GM18951 (cell line): ENCODE measurements around the gene PSPH.

Experiments
- POLR2A ChIP-seq: IDR thresholded peaks from 4 replicates; pipeline ENCODE4 v1.6.1; 2011; ENCODE audit warnings: mild to moderate bottlenecking; ENCODE audit not compliant: insufficient read length, insufficient read depth; ENCODE audit errors: extremely low read depth
- in situ Hi-C: fragments of 300-500 bp; cut with MboI; formaldehyde crosslinking; loops from one replicate; pipeline ENCODE4 v1.12.0; 2022; ENCODE audit warnings: low sequenced_read_pairs, mixed read lengths, inconsistent platforms; ENCODE audit not compliant: unreplicated experiment

Gene PSPH

DNA sequence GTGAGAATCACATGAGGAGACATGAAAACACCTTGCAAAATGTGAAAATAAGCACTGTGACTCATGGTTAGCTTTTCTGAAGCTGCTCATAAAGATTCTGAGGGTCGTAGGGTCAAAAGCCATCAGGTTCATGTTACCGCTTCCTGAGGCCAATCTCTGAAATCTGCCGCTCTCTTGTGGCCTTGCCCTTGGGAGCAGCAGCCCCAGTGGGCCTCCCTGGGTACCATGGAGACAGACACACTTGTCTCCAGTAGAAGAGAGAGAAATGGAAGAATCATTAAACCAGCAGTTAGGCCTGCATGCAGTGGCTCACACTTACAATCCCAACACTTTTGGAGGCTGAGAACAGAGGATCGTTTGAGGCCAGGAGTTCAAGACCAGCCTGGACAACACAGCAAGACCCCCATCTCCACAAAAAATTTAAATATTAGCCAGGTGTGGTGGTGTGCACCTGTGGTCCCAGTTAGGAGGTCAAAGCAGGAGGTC, 44.0 kb downstream of the PSPH start:
- no peak for TF ChIP-seq POLR2A
- in situ Hi-C loops: no loop called here

DNA sequence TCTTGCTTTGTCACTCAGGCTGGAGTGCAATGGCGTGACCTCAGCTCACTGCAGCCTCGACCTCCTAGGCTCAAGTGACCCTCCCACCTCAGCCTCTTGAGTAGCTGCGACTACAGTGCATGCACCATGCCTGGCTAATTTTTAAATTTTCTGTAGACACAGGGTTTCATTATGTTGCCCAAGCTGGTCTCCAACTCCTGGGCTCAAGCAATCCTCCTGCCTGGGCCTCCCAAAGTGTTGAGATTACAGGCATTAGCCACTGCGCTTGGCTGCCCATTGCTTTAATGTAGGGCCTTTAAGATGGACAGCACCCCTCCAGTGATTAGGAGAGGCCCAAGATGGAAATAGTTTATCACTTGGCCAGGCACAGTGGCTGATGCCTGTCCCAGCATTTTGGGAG, 47.5 kb downstream of the PSPH start:
- TF ChIP-seq POLR2A: no peak
- in situ Hi-C loops: no loop called here

DNA sequence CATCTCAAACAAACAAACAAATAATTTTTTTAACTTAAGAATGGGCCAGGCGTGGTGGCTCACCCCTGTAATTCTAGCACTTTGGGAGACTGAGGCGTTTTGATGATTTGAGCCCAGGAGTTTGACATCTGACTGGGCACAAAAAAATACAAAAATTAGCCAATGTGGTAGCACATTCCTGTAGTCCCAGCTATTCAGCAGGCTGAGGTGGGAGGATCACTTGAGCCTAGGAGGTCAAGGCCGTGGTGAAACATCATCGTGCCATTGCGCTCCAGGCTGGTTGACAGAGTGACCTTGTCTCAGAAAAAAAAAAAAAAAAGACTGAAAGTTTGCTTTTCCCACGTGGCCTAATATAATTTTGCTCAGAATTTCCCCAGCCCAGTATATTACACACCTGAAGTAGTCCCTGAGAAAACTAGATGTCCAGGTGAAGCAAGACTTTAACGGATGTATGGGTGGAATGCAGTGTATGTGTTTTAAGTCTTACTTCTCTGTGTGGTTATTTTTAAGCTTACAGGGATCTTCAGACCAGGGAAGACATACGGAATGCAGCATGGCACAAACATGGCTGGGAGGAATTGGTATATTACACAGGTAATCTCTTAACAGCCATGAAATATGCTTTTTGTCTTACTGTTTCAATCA, 54.3 kb downstream of the PSPH start:
- in situ Hi-C loops: no loop called here
- TF ChIP-seq POLR2A: no peak

DNA sequence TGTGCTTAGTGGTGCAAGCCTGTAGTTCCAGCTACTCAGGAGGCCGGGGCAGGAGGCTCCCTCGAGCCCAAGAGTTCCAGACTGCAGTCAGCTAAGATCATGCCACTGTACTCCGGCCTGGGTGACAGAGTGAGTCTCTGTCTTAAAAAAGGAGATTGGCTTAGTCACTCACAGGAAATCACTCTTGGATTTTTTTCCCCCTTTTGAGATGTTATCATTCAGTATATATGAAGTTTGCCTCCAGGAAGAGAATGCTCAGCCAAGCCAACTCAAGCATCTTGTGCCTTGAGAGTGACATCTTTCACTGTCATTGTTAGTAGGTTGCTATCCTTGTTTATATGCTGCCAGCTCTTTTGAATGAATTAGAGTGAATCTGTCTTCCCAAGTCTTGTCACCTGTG, 58.9 kb downstream of the PSPH start:
- in situ Hi-C loops: no loop called here
- no peak for TF ChIP-seq POLR2A

GRCh38 chr7:55983537-55983936, 67.7 kb downstream of the PSPH start:
- in situ Hi-C loops: no loop called here
- no peak for TF ChIP-seq POLR2A

DNA sequence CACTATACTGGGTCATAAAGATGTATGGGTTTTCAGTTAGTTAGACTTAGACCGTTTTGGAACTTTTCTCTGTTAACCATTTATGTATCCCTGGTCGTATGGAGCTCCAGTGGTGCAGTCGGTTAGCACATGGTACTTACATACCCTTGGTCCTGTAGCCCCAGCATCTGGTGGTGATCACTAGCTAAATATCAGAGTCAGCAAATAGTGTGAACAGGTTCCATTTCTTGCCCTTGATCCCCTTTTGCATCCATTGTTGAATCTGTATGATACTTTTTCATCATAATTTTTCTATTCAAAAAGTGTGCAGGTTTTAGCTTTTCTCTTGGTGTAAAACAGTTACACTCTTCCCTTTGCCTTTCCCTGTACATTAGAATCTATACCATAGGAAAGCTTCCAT, 71.0 kb downstream of the PSPH start:
- TF ChIP-seq POLR2A: no peak
- in situ Hi-C loops: no loop called here

- in situ Hi-C loops: no loop called here
- TF ChIP-seq POLR2A: no peak
Measured at GRCh38 chr7:55977831-55978230, 73.4 kb downstream of the PSPH start.

- in situ Hi-C loops: no loop called here
- TF ChIP-seq POLR2A: no peak
Measured at GRCh38 chr7:55975988-55976633, 75.1 kb downstream of the PSPH start.

DNA sequence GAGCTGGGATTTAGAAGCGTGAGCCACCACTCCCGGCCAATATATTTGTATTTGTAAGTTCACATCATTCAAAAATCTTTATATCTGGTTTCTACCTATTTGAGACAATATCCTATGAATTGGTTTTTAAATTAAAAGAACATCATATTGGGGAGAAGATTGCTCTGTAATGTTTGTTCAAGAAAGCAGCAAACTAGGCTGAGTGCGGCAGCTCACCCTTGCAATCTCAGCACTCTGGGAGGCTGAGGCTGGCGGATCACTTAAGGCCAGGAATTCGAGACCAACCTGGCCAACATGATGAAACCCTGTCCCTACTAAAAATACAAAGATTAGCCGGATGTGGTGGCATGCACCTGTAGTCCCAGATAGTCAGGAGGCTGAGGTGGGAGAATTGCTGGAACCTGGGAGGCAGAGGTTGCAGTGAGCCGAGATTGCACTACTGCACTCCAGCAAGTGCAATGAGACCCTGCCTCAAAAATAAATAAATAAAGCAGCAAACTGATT, 77.4 kb downstream of the PSPH start:
- in situ Hi-C loops: loop anchor here (25.0 kb wide), 2 partner anchors 336 to 686 kb away; no protein-coding TSS in a partner anchor
- no peak for TF ChIP-seq POLR2A

DNA sequence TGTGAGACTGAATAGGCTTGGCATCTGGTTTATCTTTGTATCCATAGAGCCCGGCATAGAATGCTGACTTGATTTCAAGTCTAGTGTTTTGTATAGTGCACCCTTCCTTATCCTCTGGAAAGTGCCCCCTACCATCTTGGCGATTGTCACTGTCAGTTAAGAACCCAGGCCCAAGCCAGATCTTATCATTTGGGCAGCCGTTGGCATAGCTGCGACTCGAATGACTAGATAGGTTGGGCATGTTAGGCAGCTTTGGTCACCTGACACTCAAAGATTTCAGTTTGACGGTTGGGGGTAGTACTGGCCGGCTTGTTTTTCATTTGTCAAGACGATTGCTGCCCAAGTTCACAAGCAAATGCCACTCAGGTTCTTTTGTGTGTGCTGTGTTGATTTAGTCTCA, 80.3 kb downstream of the PSPH start:
- in situ Hi-C loops: loop anchor here (25.0 kb wide), 2 partner anchors 334 to 684 kb away; no protein-coding TSS in a partner anchor
- TF ChIP-seq POLR2A: no peak

DNA sequence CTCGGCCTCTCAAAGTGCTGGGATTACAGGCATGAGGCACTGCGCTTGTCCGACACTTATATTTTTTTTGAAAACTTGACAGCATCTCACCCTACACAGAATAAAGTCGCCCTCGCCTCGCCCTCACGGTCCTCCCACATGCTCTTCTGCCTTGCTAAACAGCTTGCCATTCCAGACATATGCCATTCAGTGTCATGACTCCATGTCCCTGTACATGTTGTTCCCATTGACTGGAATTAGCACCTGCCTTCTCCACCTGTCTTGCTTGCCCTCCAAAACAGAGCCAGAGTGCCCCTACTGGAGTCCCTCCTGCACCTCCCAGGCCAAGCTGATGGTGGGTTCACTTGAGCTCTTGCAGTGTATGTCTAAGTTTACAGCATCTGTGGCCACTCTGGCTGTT, 80.7 kb downstream of the PSPH start:
- in situ Hi-C loops: loop anchor here (25.0 kb wide), 2 partner anchors 333 to 683 kb away; no protein-coding TSS in a partner anchor
- no peak for TF ChIP-seq POLR2A

DNA sequence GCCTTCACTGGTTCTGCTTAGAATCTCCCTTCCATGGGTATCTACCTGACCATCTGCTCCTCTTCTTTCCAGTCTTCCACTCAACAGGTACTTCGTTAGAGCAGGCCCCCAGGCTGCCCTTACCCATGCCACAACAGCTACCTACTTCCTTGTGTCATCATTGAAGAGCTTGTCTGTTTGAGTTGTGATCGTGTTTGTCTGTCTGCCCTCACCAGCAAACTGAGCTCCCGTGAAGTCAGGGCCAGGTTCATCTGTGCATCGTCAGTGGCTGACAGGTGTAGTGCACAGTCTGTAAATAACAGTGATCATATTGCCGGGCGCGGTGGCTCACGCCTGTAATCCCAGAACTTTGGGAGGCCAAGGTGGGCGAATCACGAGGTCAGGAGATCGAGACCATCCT, 81.9 kb downstream of the PSPH start:
- in situ Hi-C loops: loop anchor here (25.0 kb wide), 2 partner anchors 332 to 682 kb away; no protein-coding TSS in a partner anchor
- TF ChIP-seq POLR2A: no peak

- in situ Hi-C loops: loop anchor here (25.0 kb wide), 2 partner anchors 330 to 680 kb away; no protein-coding TSS in a partner anchor
- no peak for TF ChIP-seq POLR2A
Measured at GRCh38 chr7:55966851-55967250, 84.4 kb downstream of the PSPH start.
